ENCODE results near the gene IRF4. TPM values are rescaled to one million over a fixed set of nuclear protein-coding genes. Genes with fewer than 3 reads are reported as not detected.
A peak's percentile ranks its signal among the peaks of the same experiment; 100 is the strongest.

IRF4 gene
- total RNA-seq, 8 experiments from 2014 or later: 0.04 to 0.24 (median 0.12) TPM; not detected in 2

- Histone ChIP-seq H3K4me3 (no peak overlapping the region), H3K27ac (no peak overlapping the region), H3K4me1 (replicated peaks in 1 of 2) (no peaks in the 10 kb centered on the region)
- whole genome bisulfite sequencing, 10 experiments: 23 to 94% (median 79%) methylated on average over 1 to 10 of the region's 19 CpGs; no CpG with 5 or more reads in 1 of the 10 experiments
- in situ Hi-C loops (cut with MboI; ENCODE audit: low pct_unique_long_range_greater_than_20kb in 2 of 9, low sequenced_read_pairs in 9 of 9, unreplicated experiment in 9 of 9): no loop called here
- peak in 3 of 8 experiments; percentile 33 to 59 (median 45) for ATAC-seq (replicated peaks in 6 of 8)
These were observed 56.9 kb downstream of the IRF4 start for GRCh38 chr6:448296-449056.

- WGBS, 10 experiments: 0 to 100% (median 85%) methylated on average over 1 to 5 of the region's 12 CpGs; no CpG with 5 or more reads in 6 of the 10 experiments
- ATAC-seq (replicated peaks in 6 of 8): no peak
- no peak overlapping the region for H3K27ac ChIP-seq
- H3K4me1 ChIP-seq (replicated peaks in 1 of 2): no peaks in the 10 kb centered on the region
- in situ Hi-C loops (cut with MboI; ENCODE audit: low pct_unique_long_range_greater_than_20kb in 2 of 9, low sequenced_read_pairs in 9 of 9, unreplicated experiment in 9 of 9): no loop called here
- H3K4me3 ChIP-seq: no peak overlapping the region
These were observed 57.5 kb downstream of the IRF4 start for GRCh38 chr6:449057-449430.

DNA sequence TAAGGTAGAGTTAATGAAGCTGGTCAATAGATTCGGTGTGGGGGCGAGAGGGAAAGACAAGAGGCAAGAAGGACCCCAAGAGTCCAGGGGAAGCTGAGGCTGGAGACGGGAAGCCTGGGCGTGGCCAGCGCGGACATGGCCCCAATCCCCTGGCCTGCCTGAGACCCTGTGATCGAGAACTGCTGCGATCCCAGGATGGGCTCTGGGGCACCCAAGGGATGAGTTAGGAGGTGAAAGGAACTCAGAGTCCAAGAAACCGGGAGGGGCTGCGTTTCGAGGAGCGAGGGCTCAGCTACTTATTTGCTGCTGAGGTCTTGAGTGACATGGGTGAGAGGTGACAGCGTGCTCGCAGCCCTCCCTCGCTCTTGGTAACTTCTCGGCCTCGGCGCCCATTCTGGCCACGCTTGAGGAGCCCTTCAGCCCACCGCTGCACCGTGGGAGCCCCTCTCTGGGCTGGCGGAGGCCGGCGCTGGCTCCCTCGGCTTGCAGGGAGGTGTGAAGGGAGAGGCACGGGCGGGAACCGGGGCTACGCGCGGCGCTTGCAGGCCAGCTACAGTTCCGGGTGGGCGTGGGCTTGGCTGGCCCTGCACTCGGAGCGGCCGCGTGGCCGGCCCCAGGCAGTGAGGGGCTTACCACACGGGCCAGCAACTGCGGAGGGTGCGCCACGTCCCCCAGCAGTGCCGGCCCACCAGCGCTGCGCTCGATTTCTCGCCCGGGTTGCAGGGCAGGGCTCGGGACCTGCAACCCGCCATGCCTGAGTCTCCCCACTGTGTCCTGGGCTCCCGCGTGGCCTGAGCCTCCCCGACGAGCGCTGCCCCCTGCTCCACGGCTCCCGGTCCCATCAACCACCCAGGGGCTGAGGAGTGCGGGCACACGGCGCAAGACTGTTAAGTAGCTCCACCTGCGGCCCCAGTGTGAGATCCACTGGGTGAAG, 58.2 kb downstream of the IRF4 start:
- Histone ChIP-seq H3K27ac (no peak overlapping the region), H3K4me3 (no peak overlapping the region), H3K4me1 (replicated peaks in 1 of 2) (no peaks in the 10 kb centered on the region)
- in situ Hi-C loops (cut with MboI; ENCODE audit: low pct_unique_long_range_greater_than_20kb in 2 of 9, low sequenced_read_pairs in 9 of 9, unreplicated experiment in 9 of 9): no loop called here
- no peak for ATAC-seq (replicated peaks in 6 of 8)
- WGBS, 10 experiments: 18 to 100% (median 79%) methylated on average over 1 to 6 of the region's 62 CpGs; no CpG with 5 or more reads in 2 of the 10 experiments

- Histone ChIP-seq H3K27ac (no peak overlapping the region), H3K4me1 (replicated peaks in 1 of 2) (no peaks in the 10 kb centered on the region), H3K4me3 (no peak overlapping the region)
- 40 to 96% (median 83%) methylated on average over 1 to 6 of the region's 12 CpGs; no CpG with 5 or more reads in 2 of the 10 experiments for WGBS, 10 experiments
- in situ Hi-C loops (cut with MboI; ENCODE audit: low pct_unique_long_range_greater_than_20kb in 2 of 9, low sequenced_read_pairs in 9 of 9, unreplicated experiment in 9 of 9): no loop called here
- ATAC-seq (replicated peaks in 6 of 8): no peak
These were observed 59.8 kb downstream of the IRF4 start for GRCh38 chr6:451336-451735.

DNA sequence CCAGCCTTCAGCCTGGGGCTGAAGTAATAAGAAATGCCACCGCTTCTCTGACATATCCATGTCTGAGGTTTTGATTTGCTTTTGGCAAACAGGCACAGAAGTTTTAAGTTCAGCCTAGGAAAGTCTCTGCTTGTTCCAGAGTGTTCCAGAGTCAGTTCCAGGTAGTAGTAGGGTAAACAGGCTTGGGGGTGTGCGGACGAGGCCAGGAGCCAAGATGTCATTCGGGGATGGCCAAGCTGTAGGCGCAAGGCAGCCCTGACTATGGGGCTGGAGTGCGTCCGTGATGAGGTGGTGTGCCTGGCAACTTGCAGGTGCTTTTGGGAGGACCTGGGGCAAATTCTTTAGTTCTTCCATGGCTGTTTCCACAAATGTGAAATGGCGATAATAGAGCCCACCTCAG, 60.3 kb downstream of the IRF4 start:
- H3K4me1 ChIP-seq (replicated peaks in 1 of 2): no peaks in the 10 kb centered on the region
- no peak overlapping the region for H3K4me3 ChIP-seq
- no peak for ATAC-seq (replicated peaks in 6 of 8)
- in situ Hi-C loops (cut with MboI; ENCODE audit: low pct_unique_long_range_greater_than_20kb in 2 of 9, low sequenced_read_pairs in 9 of 9, unreplicated experiment in 9 of 9): no loop called here
- 17 to 100% (median 90%) methylated on average over 1 to 6 of the region's 8 CpGs; no CpG with 5 or more reads in 1 of the 10 experiments for WGBS, 10 experiments
- no peak overlapping the region for H3K27ac ChIP-seq

DNA sequence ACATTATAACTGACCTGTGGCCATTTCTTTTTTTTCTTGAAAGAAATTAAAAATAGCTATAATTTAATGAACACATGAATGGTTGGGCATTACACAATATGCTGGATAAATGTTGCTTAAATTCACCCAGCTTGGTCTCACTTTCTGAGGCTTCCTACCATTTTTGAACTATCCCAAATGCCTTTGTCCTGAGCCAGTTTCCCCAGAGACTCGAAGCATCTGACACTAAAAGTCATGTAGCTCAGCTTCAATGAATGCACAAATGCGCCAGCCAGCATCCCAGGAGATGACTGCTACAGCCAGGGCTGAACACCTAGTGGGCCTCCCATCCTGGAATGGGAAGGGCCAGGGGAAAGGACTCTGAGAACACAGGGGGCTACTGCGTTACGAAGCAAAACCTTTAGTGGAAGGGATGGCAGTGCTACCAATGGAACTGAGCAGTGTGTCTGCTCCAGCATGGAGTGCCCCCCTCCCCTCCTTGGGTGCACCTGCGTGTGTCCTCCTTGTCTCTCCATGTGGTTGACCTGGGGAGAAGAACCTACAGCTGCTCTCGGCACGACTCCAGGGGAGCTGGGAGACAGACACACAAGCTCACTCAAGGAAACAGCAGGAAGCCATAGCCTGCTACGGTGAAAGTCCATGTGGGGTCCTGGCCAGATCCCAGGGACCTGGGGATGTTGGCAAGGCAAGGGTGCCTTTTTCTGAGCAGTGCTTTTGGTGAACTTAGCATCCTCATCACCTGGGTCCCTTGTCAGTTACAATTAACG, 60.9 kb downstream of the IRF4 start:
- H3K27ac ChIP-seq: no peak overlapping the region
- no peak overlapping the region for H3K4me3 ChIP-seq
- ATAC-seq (replicated peaks in 6 of 8): peak in 1 of 8 experiments; percentile 10
- WGBS, 10 experiments: 0 to 75% (median 13%) methylated on average over 1 to 5 of the region's 9 CpGs; no CpG with 5 or more reads in 3 of the 10 experiments
- no peaks in the 10 kb centered on the region for H3K4me1 ChIP-seq (replicated peaks in 1 of 2)
- in situ Hi-C loops (cut with MboI; ENCODE audit: low pct_unique_long_range_greater_than_20kb in 2 of 9, low sequenced_read_pairs in 9 of 9, unreplicated experiment in 9 of 9): no loop called here

- Histone ChIP-seq H3K27ac (no peak overlapping the region), H3K4me3 (no peak overlapping the region), H3K4me1 (replicated peaks in 1 of 2) (no peaks in the 10 kb centered on the region)
- 5 to 83% (median 9%) methylated on average over 1 to 13 of the region's 13 CpGs; no CpG with 5 or more reads in 5 of the 10 experiments for WGBS, 10 experiments
- ATAC-seq (replicated peaks in 6 of 8): peak in 1 of 8 experiments; percentile 46
- in situ Hi-C loops (cut with MboI; ENCODE audit: low pct_unique_long_range_greater_than_20kb in 2 of 9, low sequenced_read_pairs in 9 of 9, unreplicated experiment in 9 of 9): no loop called here
These were observed 61.6 kb downstream of the IRF4 start for GRCh38 chr6:453152-453551.

DNA sequence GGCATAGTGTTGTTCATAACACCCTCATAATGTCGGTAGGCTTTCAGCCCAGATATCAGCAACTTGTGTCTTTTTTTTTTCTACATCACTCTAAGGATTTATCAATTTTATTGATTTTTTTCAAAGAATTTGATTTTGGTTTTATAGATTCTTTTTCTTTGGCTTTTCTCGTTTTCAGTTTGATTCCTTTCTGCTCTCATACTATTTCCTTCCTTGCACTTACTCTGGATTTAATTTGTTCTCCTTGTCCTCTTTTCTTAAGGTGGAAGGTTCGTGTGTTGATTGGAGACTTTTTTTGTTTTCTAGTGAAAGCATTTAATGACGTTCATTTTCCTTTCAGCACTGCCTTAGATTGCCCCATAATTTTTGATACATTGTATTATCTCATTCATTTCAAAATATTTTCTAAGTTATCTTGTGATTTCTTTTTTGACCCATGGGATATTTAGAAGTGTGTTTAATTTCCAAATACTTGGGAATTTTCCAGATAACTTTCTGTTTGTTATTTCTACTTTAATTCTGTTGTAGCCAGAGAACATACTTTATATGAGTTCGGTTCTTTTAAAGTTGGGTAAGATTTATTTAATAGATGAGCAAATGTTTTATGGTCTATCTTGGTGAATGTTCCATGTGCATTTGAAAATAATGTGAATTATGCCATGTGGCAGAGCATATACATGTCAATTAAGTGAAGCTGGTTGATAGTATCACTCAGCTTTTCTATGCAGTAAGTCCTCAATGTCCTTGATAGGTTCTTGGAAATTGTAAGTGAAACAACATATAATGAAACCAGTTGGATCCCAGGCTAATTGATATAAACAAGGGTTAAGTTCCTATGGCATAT, 62.8 kb downstream of the IRF4 start:
- Histone ChIP-seq H3K4me1 (replicated peaks in 1 of 2) (no peaks in the 10 kb centered on the region), H3K4me3 (no peak overlapping the region), H3K27ac (no peak overlapping the region)
- in situ Hi-C loops (cut with MboI; ENCODE audit: low pct_unique_long_range_greater_than_20kb in 2 of 9, low sequenced_read_pairs in 9 of 9, unreplicated experiment in 9 of 9): no loop called here
- no peak for ATAC-seq (replicated peaks in 6 of 8)
- WGBS, 10 experiments: 10 to 82% (median 66%) methylated on average over 4 to 5 of the region's 5 CpGs

- in situ Hi-C loops (cut with MboI; ENCODE audit: low pct_unique_long_range_greater_than_20kb in 2 of 9, low sequenced_read_pairs in 9 of 9, unreplicated experiment in 9 of 9): no loop called here
- WGBS, 10 experiments: 53 to 100% (median 91%) methylated on average over 3 to 11 of the region's 11 CpGs
These were observed 63.5 kb downstream of the IRF4 start for GRCh38 chr6:455006-455585.

DNA sequence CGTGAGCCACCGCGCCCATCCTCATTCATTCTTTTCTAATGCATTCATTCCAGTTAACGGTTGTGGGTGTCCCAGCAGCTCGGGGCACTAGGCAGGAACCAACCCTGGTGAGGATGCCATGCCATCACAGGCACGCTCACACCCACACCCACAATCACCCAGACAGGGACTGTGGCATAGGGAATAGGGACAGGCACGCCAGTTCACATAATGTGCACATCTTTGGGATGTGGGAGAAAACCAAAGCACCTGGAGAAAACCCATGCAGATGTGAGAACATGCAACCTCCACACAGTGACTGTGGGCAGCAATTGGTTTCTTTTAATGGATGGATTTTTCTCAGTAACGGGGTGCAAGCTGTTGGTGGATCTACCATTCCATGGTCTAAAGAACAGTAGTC, 64.3 kb downstream of the IRF4 start:
- H3K4me1 ChIP-seq (replicated peaks in 1 of 2): no peaks in the 10 kb centered on the region
- no peak overlapping the region for H3K4me3 ChIP-seq
- 70 to 100% (median 96%) methylated on average over 1 to 2 of the region's 8 CpGs; no CpG with 5 or more reads in 6 of the 10 experiments for WGBS, 10 experiments
- ATAC-seq (replicated peaks in 6 of 8): no peak
- in situ Hi-C loops (cut with MboI; ENCODE audit: low pct_unique_long_range_greater_than_20kb in 2 of 9, low sequenced_read_pairs in 9 of 9, unreplicated experiment in 9 of 9): no loop called here
- no peak overlapping the region for H3K27ac ChIP-seq

More at GRCh38 chr6:455006-455585, 63.5 kb downstream of the IRF4 start:
- no peak overlapping the region for H3K4me3 ChIP-seq
- no peak for ATAC-seq (replicated peaks in 6 of 8)
- no peaks in the 10 kb centered on the region for H3K4me1 ChIP-seq (replicated peaks in 1 of 2)
- H3K27ac ChIP-seq: no peak overlapping the region

DNA sequence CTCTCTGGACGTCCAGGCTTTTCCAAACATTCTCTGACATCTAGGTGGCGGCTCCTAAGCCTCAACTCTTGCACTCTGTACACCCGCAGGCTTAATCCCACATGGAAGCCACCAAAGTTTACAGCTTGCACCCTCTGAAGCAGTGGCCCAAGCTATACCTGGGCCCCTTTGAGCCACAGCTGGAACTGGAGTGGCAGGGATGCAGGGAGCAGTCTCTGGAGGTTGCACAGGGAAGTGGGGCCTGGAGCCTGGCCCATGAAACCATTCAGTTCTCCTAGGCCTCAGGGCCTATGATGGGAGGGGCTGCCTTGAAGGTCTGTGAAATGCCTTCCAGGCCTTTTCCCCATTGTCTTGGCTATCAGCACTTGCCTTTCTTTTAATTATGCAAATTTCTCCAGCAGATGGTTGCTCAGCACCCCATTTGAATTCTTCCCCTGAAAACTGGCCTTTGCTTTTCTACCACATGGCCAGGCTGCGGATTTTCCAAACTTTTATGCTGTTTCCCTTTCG, 64.9 kb downstream of the IRF4 start:
- WGBS, 10 experiments: 63 to 100% (median 68%) methylated on average over 1 to 5 of the region's 5 CpGs; no CpG with 5 or more reads in 1 of the 10 experiments

More for the DNA sequence above, 64.9 kb downstream of the IRF4 start:
- peak in 4 of 8 experiments; percentile 38 to 97 (median 88) for ATAC-seq (replicated peaks in 6 of 8)
- Histone ChIP-seq H3K4me3 (no peak overlapping the region), H3K4me1 (replicated peaks in 1 of 2) (no peaks in the 10 kb centered on the region), H3K27ac (no peak overlapping the region)
- in situ Hi-C loops (cut with MboI; ENCODE audit: low pct_unique_long_range_greater_than_20kb in 2 of 9, low sequenced_read_pairs in 9 of 9, unreplicated experiment in 9 of 9): no loop called here
